Measurements from ENCODE around the gene TICAM2.
A peak's percentile ranks its signal among the peaks of the same experiment; 100 is the strongest.

Gene TICAM2

GRCh38 chr5:115555084-115555633 lies 47.1 kb downstream of the TICAM2 start:
- Histone ChIP-seq H3K9ac (ENCODE audit: low read depth in 1 of 2, low read length in 2 of 2) (no peak overlapping the region), H3K27me3 (ENCODE audit: control insufficient read depth in 2 of 2, insufficient read depth in 2 of 2, low read length in 2 of 2) (no peaks in the 10 kb centered on the region), H3K4me1 (ENCODE audit: control insufficient read depth in 2 of 2, insufficient read depth in 2 of 2, low read length in 2 of 2) (peaks cover 0 to 10% of the 10 kb centered on the region in 2 donors), H3K27ac (ENCODE audit: low read depth in 2 of 2, low read length in 2 of 2) (peak overlapping the region in 1 of 2 donors; percentile 5), H3K9me3 (ENCODE audit: control insufficient read depth in 2 of 2, low read length in 2 of 2) (no peaks in the 10 kb centered on the region), H3K36me3 (ENCODE audit: control insufficient read depth in 2 of 2, insufficient read depth in 2 of 2, low read length in 2 of 2) (no peaks in the 10 kb centered on the region), H3K4me3 (ENCODE audit: low read length in 2 of 2) (no peak overlapping the region)

DNA sequence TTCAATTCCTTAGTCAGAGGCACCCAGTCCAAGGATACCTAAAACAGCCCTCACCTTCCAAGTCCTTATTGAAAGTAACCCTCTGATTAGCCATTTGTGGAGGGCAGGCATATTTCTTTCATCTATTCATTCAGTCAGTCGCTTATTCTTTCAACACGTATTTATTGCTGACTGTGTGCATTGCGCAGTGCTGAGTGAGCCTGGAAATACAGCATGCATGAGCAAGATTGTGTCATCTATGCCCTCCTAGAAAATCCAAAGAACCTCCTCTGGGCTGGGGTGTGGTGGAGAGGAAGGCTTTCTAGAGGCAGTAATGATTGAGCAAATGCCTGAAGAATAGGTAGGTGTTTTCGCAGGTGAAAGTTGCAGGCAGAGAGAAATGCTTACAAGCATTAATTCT lies 49.2 kb downstream of the TICAM2 start:
- Histone ChIP-seq H3K9me3 (ENCODE audit: control insufficient read depth in 2 of 2, low read length in 2 of 2) (no peaks in the 10 kb centered on the region), H3K4me3 (ENCODE audit: low read length in 2 of 2) (no peak overlapping the region), H3K9ac (ENCODE audit: low read depth in 1 of 2, low read length in 2 of 2) (no peak overlapping the region), H3K4me1 (ENCODE audit: control insufficient read depth in 2 of 2, insufficient read depth in 2 of 2, low read length in 2 of 2) (peaks cover 0 to 7% of the 10 kb centered on the region in 2 donors), H3K27me3 (ENCODE audit: control insufficient read depth in 2 of 2, insufficient read depth in 2 of 2, low read length in 2 of 2) (no peaks in the 10 kb centered on the region), H3K36me3 (ENCODE audit: control insufficient read depth in 2 of 2, insufficient read depth in 2 of 2, low read length in 2 of 2) (no peaks in the 10 kb centered on the region), H3K27ac (ENCODE audit: low read depth in 2 of 2, low read length in 2 of 2) (no peak overlapping the region)

- Histone ChIP-seq H3K4me3 (ENCODE audit: low read length in 2 of 2) (no peak overlapping the region), H3K36me3 (ENCODE audit: control insufficient read depth in 2 of 2, insufficient read depth in 2 of 2, low read length in 2 of 2) (no peaks in the 10 kb centered on the region), H3K27me3 (ENCODE audit: control insufficient read depth in 2 of 2, insufficient read depth in 2 of 2, low read length in 2 of 2) (no peaks in the 10 kb centered on the region), H3K4me1 (ENCODE audit: control insufficient read depth in 2 of 2, insufficient read depth in 2 of 2, low read length in 2 of 2) (peaks cover 0 to 4% of the 10 kb centered on the region in 2 donors), H3K9ac (ENCODE audit: low read depth in 1 of 2, low read length in 2 of 2) (no peak overlapping the region), H3K27ac (ENCODE audit: low read depth in 2 of 2, low read length in 2 of 2) (peak overlapping the region in 1 of 2 donors; percentile 62), H3K9me3 (ENCODE audit: control insufficient read depth in 2 of 2, low read length in 2 of 2) (no peaks in the 10 kb centered on the region)
Observed at GRCh38 chr5:115551415-115551814, 50.9 kb downstream of the TICAM2 start.

- Histone ChIP-seq H3K9me3 (ENCODE audit: control insufficient read depth in 2 of 2, low read length in 2 of 2) (peaks cover 3 to 4% of the 10 kb centered on the region in 2 donors), H3K4me1 (ENCODE audit: control insufficient read depth in 2 of 2, insufficient read depth in 2 of 2, low read length in 2 of 2) (peaks cover 4% of the 10 kb centered on the region in 2 donors), H3K27me3 (ENCODE audit: control insufficient read depth in 2 of 2, insufficient read depth in 2 of 2, low read length in 2 of 2) (no peaks in the 10 kb centered on the region), H3K9ac (ENCODE audit: low read depth in 1 of 2, low read length in 2 of 2) (no peak overlapping the region), H3K27ac (ENCODE audit: low read depth in 2 of 2, low read length in 2 of 2) (no peak overlapping the region), H3K36me3 (ENCODE audit: control insufficient read depth in 2 of 2, insufficient read depth in 2 of 2, low read length in 2 of 2) (no peaks in the 10 kb centered on the region), H3K4me3 (ENCODE audit: low read length in 2 of 2) (no peak overlapping the region)
Observed at GRCh38 chr5:115549154-115549553, 53.1 kb downstream of the TICAM2 start.

GRCh38 chr5:115548683-115549082 lies 53.6 kb downstream of the TICAM2 start:
- Histone ChIP-seq H3K4me1 (ENCODE audit: control insufficient read depth in 2 of 2, insufficient read depth in 2 of 2, low read length in 2 of 2) (peaks cover 4% of the 10 kb centered on the region in 2 donors), H3K9ac (ENCODE audit: low read depth in 1 of 2, low read length in 2 of 2) (no peak overlapping the region), H3K4me3 (ENCODE audit: low read length in 2 of 2) (no peak overlapping the region), H3K36me3 (ENCODE audit: control insufficient read depth in 2 of 2, insufficient read depth in 2 of 2, low read length in 2 of 2) (no peaks in the 10 kb centered on the region), H3K27me3 (ENCODE audit: control insufficient read depth in 2 of 2, insufficient read depth in 2 of 2, low read length in 2 of 2) (no peaks in the 10 kb centered on the region), H3K27ac (ENCODE audit: low read depth in 2 of 2, low read length in 2 of 2) (no peak overlapping the region), H3K9me3 (ENCODE audit: control insufficient read depth in 2 of 2, low read length in 2 of 2) (peaks cover 3 to 4% of the 10 kb centered on the region in 2 donors)

GRCh38 chr5:115545351-115545882 lies 56.9 kb downstream of the TICAM2 start:
- H3K36me3 ChIP-seq (ENCODE audit: control insufficient read depth in 2 of 2, insufficient read depth in 2 of 2, low read length in 2 of 2): peaks cover 5 to 8% of the 10 kb centered on the region in 2 donors
- H3K4me1 ChIP-seq (ENCODE audit: control insufficient read depth in 2 of 2, insufficient read depth in 2 of 2, low read length in 2 of 2): peaks cover 8 to 14% of the 10 kb centered on the region in 2 donors
- H3K27me3 ChIP-seq (ENCODE audit: control insufficient read depth in 2 of 2, insufficient read depth in 2 of 2, low read length in 2 of 2): no peaks in the 10 kb centered on the region
- H3K9ac ChIP-seq (ENCODE audit: low read depth in 1 of 2, low read length in 2 of 2): peak overlapping the region in 1 of 2 donors; percentile 56
- peak overlapping the region; percentile 44 to 66 for H3K4me3 ChIP-seq (ENCODE audit: low read length in 2 of 2)
- H3K9me3 ChIP-seq (ENCODE audit: control insufficient read depth in 2 of 2, low read length in 2 of 2): peaks cover 3 to 4% of the 10 kb centered on the region in 2 donors
- peak overlapping the region; percentile 60 to 66 for H3K27ac ChIP-seq (ENCODE audit: low read depth in 2 of 2, low read length in 2 of 2)

DNA sequence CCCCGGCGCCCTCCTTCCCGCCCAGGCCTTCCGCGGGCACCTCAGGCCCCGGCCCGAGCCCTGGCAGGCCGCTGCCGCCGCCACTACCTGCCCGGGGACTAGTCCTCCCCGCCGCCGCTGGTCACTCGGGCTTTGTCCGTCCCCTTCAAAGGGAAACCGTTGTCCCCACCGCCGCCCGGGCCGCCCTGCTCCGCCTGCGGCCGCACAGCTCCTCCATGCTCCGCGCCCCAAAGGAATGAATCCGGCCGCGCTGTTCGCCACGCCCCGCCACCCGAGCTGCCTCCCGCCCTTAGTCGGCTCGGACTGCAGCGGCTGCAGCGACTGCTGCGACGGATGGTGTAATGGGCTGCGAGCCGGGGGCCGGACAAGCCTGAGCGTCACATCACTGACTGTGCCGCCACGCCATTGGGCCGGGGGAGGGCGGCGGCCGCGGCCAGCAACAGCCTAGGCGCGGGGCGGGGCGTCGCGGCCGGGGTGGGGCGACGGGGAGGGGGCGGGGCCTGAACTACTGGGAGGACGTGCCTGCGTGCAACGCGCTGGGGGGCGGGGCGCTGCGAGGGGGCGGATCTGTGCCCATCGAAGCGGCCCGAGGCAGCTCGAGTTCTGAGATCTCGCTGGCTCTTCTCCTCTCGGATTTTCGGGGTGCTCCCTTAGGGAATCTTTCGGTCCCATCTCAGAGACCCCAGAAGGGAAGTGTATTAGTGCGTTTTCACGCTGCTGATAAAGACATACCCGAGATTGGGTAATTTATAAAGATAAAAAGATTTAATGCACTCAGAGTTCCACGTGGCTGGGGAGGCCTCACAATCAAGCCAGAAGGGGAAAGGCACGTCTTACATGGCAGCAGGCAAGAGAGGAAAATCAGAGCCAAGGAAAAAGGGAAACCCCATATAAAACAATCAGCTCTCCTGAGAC lies 57.6 kb downstream of the TICAM2 start, which contains the start of gene FEM1C:
TSS of gene FEM1C (minus strand) at position 340 of the 915 bp plus-strand sequence. CDS start 1,282 bp downstream, outside the sequence.
- peak within 1 kb of the TSS; percentile 85 to 94 for H3K4me3 ChIP-seq (ENCODE audit: low read length in 2 of 2)
- H3K4me1 ChIP-seq (ENCODE audit: control insufficient read depth in 2 of 2, insufficient read depth in 2 of 2, low read length in 2 of 2): peaks cover 8 to 14% of the 10 kb centered on the region in 2 donors

GRCh38 chr5:115544043-115544435 lies 58.2 kb downstream of the TICAM2 start:
- Histone ChIP-seq H3K9ac (ENCODE audit: low read depth in 1 of 2, low read length in 2 of 2) (peak overlapping the region; percentile 85 to 100), H3K9me3 (ENCODE audit: control insufficient read depth in 2 of 2, low read length in 2 of 2) (peaks cover 3 to 4% of the 10 kb centered on the region in 2 donors), H3K4me1 (ENCODE audit: control insufficient read depth in 2 of 2, insufficient read depth in 2 of 2, low read length in 2 of 2) (peaks cover 11 to 14% of the 10 kb centered on the region in 2 donors), H3K4me3 (ENCODE audit: low read length in 2 of 2) (peak overlapping the region; percentile 85 to 94), H3K27ac (ENCODE audit: low read depth in 2 of 2, low read length in 2 of 2) (peak overlapping the region; percentile 99 to 100), H3K27me3 (ENCODE audit: control insufficient read depth in 2 of 2, insufficient read depth in 2 of 2, low read length in 2 of 2) (no peaks in the 10 kb centered on the region), H3K36me3 (ENCODE audit: control insufficient read depth in 2 of 2, insufficient read depth in 2 of 2, low read length in 2 of 2) (peaks cover 8 to 13% of the 10 kb centered on the region in 2 donors)

More for the DNA sequence above, 57.6 kb downstream of the TICAM2 start, which contains the start of gene FEM1C:
- H3K9me3 ChIP-seq (ENCODE audit: control insufficient read depth in 2 of 2, low read length in 2 of 2): peaks cover 3 to 4% of the 10 kb centered on the region in 2 donors
- H3K36me3 ChIP-seq (ENCODE audit: control insufficient read depth in 2 of 2, insufficient read depth in 2 of 2, low read length in 2 of 2): peaks cover 5 to 8% of the 10 kb centered on the region in 2 donors
- H3K27ac ChIP-seq (ENCODE audit: low read depth in 2 of 2, low read length in 2 of 2): peak within 1 kb of the TSS; percentile 99 to 100
- no peaks in the 10 kb centered on the region for H3K27me3 ChIP-seq (ENCODE audit: control insufficient read depth in 2 of 2, insufficient read depth in 2 of 2, low read length in 2 of 2)
- H3K9ac ChIP-seq (ENCODE audit: low read depth in 1 of 2, low read length in 2 of 2): peak within 1 kb of the TSS; percentile 85 to 100

- H3K27ac ChIP-seq (ENCODE audit: low read depth in 2 of 2, low read length in 2 of 2): peak overlapping the region; percentile 99 to 100
- H3K9ac ChIP-seq (ENCODE audit: low read depth in 1 of 2, low read length in 2 of 2): peak overlapping the region; percentile 85 to 100
- H3K9me3 ChIP-seq (ENCODE audit: control insufficient read depth in 2 of 2, low read length in 2 of 2): peaks cover 3 to 4% of the 10 kb centered on the region in 2 donors
- H3K4me3 ChIP-seq (ENCODE audit: low read length in 2 of 2): peak overlapping the region; percentile 85 to 94
- peaks cover 11 to 14% of the 10 kb centered on the region in 2 donors for H3K4me1 ChIP-seq (ENCODE audit: control insufficient read depth in 2 of 2, insufficient read depth in 2 of 2, low read length in 2 of 2)
- H3K36me3 ChIP-seq (ENCODE audit: control insufficient read depth in 2 of 2, insufficient read depth in 2 of 2, low read length in 2 of 2): peaks cover 8 to 18% of the 10 kb centered on the region in 2 donors
- no peaks in the 10 kb centered on the region for H3K27me3 ChIP-seq (ENCODE audit: control insufficient read depth in 2 of 2, insufficient read depth in 2 of 2, low read length in 2 of 2)
Observed at GRCh38 chr5:115543365-115544042, 58.8 kb downstream of the TICAM2 start.
